ENCODE measurements around the gene POP4. TPM values are rescaled to one million over a fixed set of nuclear protein-coding genes. Genes with fewer than 3 reads are reported as not detected.

The POP4 gene
- total RNA-seq, 4 donors from 2014 or later = 53.4 to 91.4 (median 87.8) TPM

DNA sequence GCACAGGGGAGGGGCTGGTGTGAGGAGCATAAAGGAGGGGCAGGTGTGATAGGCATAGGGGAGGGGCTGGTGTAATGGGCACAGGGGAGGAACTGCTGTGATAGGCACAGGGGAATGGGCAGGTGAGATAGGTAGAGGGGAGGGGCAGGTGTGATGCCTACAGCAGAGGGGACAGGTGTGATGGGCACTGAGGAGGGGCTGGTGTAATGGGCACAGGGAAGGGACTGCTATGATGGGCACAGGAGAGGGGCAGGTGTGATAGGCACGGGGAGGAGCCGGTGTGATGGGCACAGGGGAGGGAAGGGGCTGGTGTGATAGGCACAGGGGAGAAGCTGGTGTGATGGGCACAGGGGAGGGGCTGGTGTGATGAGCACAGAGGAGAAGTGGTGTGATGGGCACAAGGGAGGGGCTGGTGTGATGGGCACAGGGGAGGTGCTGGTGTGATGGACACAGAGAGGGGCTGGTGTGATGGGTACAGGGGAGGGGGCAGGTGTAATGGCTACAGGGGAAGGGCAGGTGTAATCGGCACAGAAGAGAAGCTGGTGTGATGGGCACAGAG lies 39.5 kb upstream of the POP4 start:
- no peak for DNase-seq
- 80 to 88% methylated on average over 3 of the region's 3 CpGs for WGBS, 2 donors
- no peak overlapping the region for H3K4me3 ChIP-seq (replicated peaks in 1 of 3)
- H3K27ac ChIP-seq = no peak overlapping the region
- no peaks in the 10 kb centered on the region for H3K27me3 ChIP-seq
- H3K4me1 ChIP-seq = no peaks in the 10 kb centered on the region
- no peaks in the 10 kb centered on the region for H3K9me3 ChIP-seq
- no peaks in the 10 kb centered on the region for H3K36me3 ChIP-seq
- TF ChIP-seq, protein P1, sequence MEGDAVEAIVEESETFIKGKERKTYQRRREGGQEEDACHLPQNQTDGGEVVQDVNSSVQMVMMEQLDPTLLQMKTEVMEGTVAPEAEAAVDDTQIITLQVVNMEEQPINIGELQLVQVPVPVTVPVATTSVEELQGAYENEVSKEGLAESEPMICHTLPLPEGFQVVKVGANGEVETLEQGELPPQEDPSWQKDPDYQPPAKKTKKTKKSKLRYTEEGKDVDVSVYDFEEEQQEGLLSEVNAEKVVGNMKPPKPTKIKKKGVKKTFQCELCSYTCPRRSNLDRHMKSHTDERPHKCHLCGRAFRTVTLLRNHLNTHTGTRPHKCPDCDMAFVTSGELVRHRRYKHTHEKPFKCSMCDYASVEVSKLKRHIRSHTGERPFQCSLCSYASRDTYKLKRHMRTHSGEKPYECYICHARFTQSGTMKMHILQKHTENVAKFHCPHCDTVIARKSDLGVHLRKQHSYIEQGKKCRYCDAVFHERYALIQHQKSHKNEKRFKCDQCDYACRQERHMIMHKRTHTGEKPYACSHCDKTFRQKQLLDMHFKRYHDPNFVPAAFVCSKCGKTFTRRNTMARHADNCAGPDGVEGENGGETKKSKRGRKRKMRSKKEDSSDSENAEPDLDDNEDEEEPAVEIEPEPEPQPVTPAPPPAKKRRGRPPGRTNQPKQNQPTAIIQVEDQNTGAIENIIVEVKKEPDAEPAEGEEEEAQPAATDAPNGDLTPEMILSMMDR (IDR thresholded peaks at IDR 0.05) = no peak
- TF ChIP-seq POLR2A (IDR thresholded peaks at IDR 0.05) = no peak
- intact Hi-C loops (cut with DNase I) = no loop called here

DNA sequence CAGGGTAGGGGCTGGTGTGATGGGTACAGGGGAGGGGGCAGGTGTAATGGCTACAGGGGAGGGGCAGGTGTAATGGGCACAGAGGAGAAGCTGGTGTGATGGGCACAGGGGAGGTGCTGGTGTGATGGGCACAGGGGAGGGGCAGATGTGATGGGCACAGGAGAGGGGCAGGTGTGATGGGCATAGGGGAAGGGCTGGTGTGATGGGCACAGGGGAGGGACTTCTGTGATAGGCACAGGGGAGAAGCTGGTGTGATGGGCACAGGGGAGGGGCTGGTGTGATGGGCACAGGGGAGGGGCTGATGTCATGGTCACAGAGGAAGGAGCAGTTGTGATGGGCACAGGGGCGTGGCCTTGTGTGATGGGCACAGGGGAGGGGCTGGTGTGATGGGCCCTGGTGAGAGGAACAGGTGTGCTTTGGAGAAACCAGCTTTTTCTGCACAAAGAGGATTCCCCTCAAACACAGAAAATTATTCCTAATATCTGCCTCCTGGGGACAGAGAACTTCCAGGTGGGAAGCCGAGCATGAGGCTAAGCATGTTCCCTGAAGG lies 38.6 kb upstream of the POP4 start:
- Histone ChIP-seq H3K4me3 (replicated peaks in 1 of 3) (no peak overlapping the region), H3K36me3 (no peaks in the 10 kb centered on the region), H3K27ac (no peak overlapping the region), H3K9me3 (no peaks in the 10 kb centered on the region), H3K27me3 (no peaks in the 10 kb centered on the region), H3K4me1 (no peaks in the 10 kb centered on the region)
- intact Hi-C loops (cut with DNase I) = no loop called here
- TF ChIP-seq POLR2A (IDR thresholded peaks at IDR 0.05) = no peak
- TF ChIP-seq, protein P1 (IDR thresholded peaks at IDR 0.05) = no peak
- WGBS, 2 donors = 62 to 63% methylated on average over 2 of the region's 2 CpGs
- DNase-seq = no peak

DNA sequence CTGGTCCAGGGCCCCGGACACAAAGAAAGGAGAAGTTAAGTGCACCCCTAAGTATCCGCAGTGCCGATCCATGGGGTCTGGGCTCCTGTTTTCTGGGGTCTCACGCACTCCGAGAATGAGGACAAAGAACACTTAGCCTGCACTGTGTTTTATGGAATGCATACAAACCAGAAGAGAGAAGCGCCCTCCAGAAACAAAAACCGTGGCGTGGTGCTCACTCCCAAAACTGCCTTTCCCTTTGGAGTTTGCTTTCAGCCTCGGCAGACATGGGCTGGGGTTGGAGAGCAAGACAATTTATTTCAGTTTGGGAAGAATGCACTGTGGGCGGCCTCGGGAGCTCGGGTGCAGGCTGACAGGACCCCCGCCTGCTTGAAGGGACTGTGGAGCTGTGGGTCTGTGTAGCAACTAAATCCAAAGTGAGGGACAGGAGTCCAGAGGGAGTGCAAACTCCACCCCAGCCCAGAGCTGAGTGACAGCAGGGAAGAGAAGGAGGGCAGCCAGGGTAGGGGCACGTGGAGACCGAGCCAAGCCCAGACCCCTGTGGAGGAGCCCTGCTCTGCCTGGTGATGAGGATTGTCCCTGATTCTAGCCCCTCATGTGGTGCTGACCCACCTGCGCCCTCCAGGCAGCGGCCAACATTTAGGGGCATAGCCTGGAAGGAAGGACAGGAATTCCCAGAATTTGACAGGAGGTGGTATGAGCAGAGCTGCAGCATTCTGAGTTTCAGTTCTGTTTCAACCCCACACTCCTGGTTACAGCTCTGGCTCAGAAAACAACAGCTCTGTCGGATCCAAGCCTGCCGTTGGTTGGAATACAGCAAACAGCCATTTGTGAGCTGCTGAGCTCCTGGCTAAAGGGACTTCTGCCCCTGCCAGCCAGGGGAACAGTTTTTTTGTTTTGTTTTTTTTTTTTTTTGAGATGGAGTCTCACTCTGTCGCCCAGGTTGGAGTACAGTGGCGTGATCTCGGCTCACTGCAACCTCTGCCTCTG lies 37.8 kb upstream of the POP4 start:
- H3K27me3 ChIP-seq = no peaks in the 10 kb centered on the region
- WGBS, 2 donors = 50 to 66% methylated on average over 20 to 21 of the region's 22 CpGs

DNA sequence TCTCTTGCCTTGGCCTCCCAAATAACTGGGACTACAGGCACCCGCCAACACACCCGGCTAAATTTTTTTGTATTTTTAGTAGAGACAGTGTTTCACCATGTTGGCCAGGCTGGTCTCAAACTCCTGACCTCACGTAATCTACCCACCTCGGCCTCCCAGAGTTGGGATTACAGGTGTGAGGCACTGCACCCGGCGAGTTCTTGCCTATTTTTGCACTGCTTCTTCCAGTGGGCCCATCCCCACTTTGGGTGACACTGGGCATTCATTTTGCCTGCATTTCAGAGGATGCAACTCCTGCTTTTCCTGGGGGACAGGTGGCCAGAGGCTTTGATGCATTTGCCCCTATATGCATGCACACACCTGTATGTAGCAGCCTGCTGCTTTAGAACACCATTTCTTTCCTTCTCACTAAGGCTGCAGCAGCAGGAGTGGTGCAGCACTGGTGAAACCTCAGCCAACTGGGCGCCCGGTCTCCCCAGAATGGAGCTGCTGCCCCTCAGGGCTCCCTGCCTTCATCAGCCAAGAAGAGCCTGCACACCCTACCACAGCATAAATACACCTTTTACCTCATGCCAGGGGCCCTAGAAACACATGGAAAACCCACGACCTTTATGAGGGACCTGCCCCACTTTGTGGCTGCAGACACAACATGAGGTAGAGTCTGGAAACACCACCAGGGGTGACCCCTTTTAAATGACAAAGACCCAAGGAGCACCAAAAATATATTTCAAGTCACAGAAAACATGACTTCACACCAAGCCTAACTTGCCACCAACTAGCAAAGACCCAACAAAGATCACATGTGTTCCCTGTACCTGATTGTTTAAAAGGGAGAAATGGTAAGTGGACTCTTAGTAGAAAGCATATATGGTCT lies 36.8 kb upstream of the POP4 start:
- no peaks in the 10 kb centered on the region for H3K36me3 ChIP-seq
- TF ChIP-seq POLR2A (IDR thresholded peaks at IDR 0.05) = no peak
- TF ChIP-seq, protein P1 (IDR thresholded peaks at IDR 0.05) = no peak
- H3K4me3 ChIP-seq (replicated peaks in 1 of 3) = no peak overlapping the region
- no peak overlapping the region for H3K27ac ChIP-seq
- no peaks in the 10 kb centered on the region for H3K9me3 ChIP-seq
- 78 to 81% methylated on average over 7 to 9 of the region's 9 CpGs for WGBS, 2 donors
- no peak for DNase-seq
- intact Hi-C loops (cut with DNase I) = no loop called here
- no peaks in the 10 kb centered on the region for H3K27me3 ChIP-seq
- no peaks in the 10 kb centered on the region for H3K4me1 ChIP-seq

More for the DNA sequence above, 37.8 kb upstream of the POP4 start:
- no peaks in the 10 kb centered on the region for H3K36me3 ChIP-seq
- DNase-seq = no peak
- TF ChIP-seq POLR2A (IDR thresholded peaks at IDR 0.05) = no peak
- TF ChIP-seq, protein P1 (IDR thresholded peaks at IDR 0.05) = no peak
- no peaks in the 10 kb centered on the region for H3K4me1 ChIP-seq
- intact Hi-C loops (cut with DNase I) = no loop called here
- no peak overlapping the region for H3K27ac ChIP-seq
- H3K4me3 ChIP-seq (replicated peaks in 1 of 3) = no peak overlapping the region
- no peaks in the 10 kb centered on the region for H3K9me3 ChIP-seq

Measured in thyroid gland (tissue), 4 donors.